PC-9 (cell line): ENCODE results near the gene CCL25. TPM values are rescaled to one million over a fixed set of nuclear protein-coding genes. Genes with fewer than 3 reads are reported as not detected.

ENCODE experiments used
- BruUV-seq: library from RNA; stranded (reverse); fragments of 400-500 nt; replicated peaks from 2 replicates; lab custom pipeline; 2021; lab: Mats Ljungman, UMichigan
- CTCF ChIA-PET: fragments of 300-600 bp; sonication (Branson Sonifier 250); formaldehyde crosslinking; loops from one replicate; lab custom pipeline; 2022; ENCODE audit warnings: antibody characterized with exemption; lab: Charles Lee
- POLR2A ChIA-PET: fragments of 300-600 bp; sonication (Branson Sonifier 250); formaldehyde crosslinking; loops from one replicate; lab custom pipeline; 2022; ENCODE audit warnings: antibody characterized with exemption; ENCODE audit not compliant: unreplicated experiment; lab: Charles Lee
- DNase-seq, 2 experiments: peaks; one replicate each; pipeline versions ENCODE4 v3.0.0 to v3.0.0-alpha.2; 2015 to 2022; ENCODE audit warnings: mixed read lengths in 1 of 2
- H2AFZ ChIP-seq: fragments of 200-600 bp; sonication (generic); 2 replicates; pipeline ENCODE4 v1.8.1; 2017; ENCODE audit warnings: antibody characterized with exemption
- H3F3A ChIP-seq: fragments of 200-600 bp; sonication (generic); 2 replicates; pipeline ENCODE4 v1.8.1; 2017; ENCODE audit warnings: antibody characterized with exemption, mild to moderate bottlenecking, low read depth; ENCODE audit not compliant: insufficient read depth
- H3K27ac ChIP-seq: fragments of 200-600 bp; sonication (generic); 2 replicates; pipeline ENCODE4 v1.6.1; 2016; ENCODE audit warnings: mixed run types
- H3K27me3 ChIP-seq: fragments of 200-600 bp; sonication (generic); 2 replicates; pipeline ENCODE4 v1.6.1; 2016; ENCODE audit warnings: low read depth, mixed run types; ENCODE audit not compliant: insufficient read depth
- H3K36me3 ChIP-seq: fragments of 200-600 bp; sonication (generic); 2 replicates; pipeline ENCODE4 v1.6.1; 2016; ENCODE audit warnings: low read depth, mixed run types
- H3K4me1 ChIP-seq: fragments of 200-600 bp; sonication (generic); replicated peaks from 2 replicates; pipeline ENCODE4 v1.6.1; 2016; ENCODE audit warnings: mixed run types; ENCODE audit not compliant: insufficient read depth
- H3K4me2 ChIP-seq: fragments of 200-600 bp; sonication (generic); 2 replicates; pipeline ENCODE4 v1.6.1; 2017; ENCODE audit warnings: mixed run types
- H3K4me3 ChIP-seq: fragments of 200-600 bp; sonication (generic); 2 replicates; pipeline ENCODE4 v1.6.1; 2016; ENCODE audit warnings: mixed run types
- H3K79me2 ChIP-seq: fragments of 200-600 bp; sonication (generic); 2 replicates; pipeline ENCODE4 v1.6.1; 2017; ENCODE audit warnings: low read depth, mixed run types
- H3K9me2 ChIP-seq: fragments of 200-600 bp; sonication (generic); 2 replicates; pipeline ENCODE4 v1.8.1; 2017; ENCODE audit warnings: mild to moderate bottlenecking; ENCODE audit not compliant: insufficient read depth
- H3K9me3 ChIP-seq: fragments of 200-600 bp; sonication (generic); 2 replicates; pipeline ENCODE4 v1.8.1; 2016; ENCODE audit warnings: low read depth; ENCODE audit not compliant: insufficient read depth
- H4K20me1 ChIP-seq: fragments of 200-600 bp; sonication (generic); 2 replicates; pipeline ENCODE4 v1.8.1; 2017; ENCODE audit not compliant: insufficient read depth
- CTCF ChIP-seq: fragments of 200-600 bp; sonication (generic); conservative IDR thresholded peaks from 2 replicates; pipeline ENCODE4 v1.6.1; 2017; ENCODE audit warnings: mixed run types, antibody characterized with exemption, mild to moderate bottlenecking, moderate library complexity
- EZH2 ChIP-seq: fragments of 200-600 bp; sonication (generic); IDR thresholded peaks from 2 replicates; pipeline ENCODE4 v1.8.0; 2017; ENCODE audit warnings: antibody characterized with exemption, low read depth
- intact Hi-C: fragments of 100-400 bp; cut with micrococcal nuclease; formaldehyde crosslinking; loops from one replicate; pipeline ENCODE4 v1.10.0; 2022; ENCODE audit not compliant: unreplicated experiment
- total RNA-seq: library from RNA; stranded (reverse); gene quantifications from 2 replicates; pipeline ENCODE4 v1.2.3, GENCODE V29; 2021

CCL25 gene
- total RNA-seq, 1 experiment from 2014 or later = not detected

- Histone ChIP-seq H3K4me2 (no peak overlapping the region), H3K79me2 (no peaks in the 10 kb centered on the region), H4K20me1 (no peaks in the 10 kb centered on the region), H3K9me2 (no peaks in the 10 kb centered on the region), H2AFZ (no peak overlapping the region), H3K27me3 (peaks cover 18% of the 10 kb centered on the region), H3K9me3 (no peaks in the 10 kb centered on the region), H3K4me3 (no peak overlapping the region), H3K36me3 (no peaks in the 10 kb centered on the region), H3F3A (no peaks in the 10 kb centered on the region), H3K4me1 (no peaks in the 10 kb centered on the region), H3K27ac (no peak overlapping the region)
- ChIA-PET CTCF (no interaction called here), POLR2A (no interaction called here)
- no TSS peak for BruUV-seq
- intact Hi-C loops = no loop called here
- TF ChIP-seq CTCF (no peak), EZH2 (no peak)
- no peak for DNase-seq
These were observed 8.5 kb upstream of the CCL25 start for GRCh38 chr19:8044018-8044417.

GRCh38 chr19:8045872-8046568 is 6.5 kb upstream of the CCL25 start:
- Histone ChIP-seq H4K20me1 (no peaks in the 10 kb centered on the region), H3K36me3 (no peaks in the 10 kb centered on the region), H3K27me3 (peaks cover 18% of the 10 kb centered on the region), H3F3A (peaks cover 4% of the 10 kb centered on the region; the same call in 1 of the 2 replicates), H3K4me2 (no peak overlapping the region), H2AFZ (no peak overlapping the region), H3K4me3 (no peak overlapping the region), H3K79me2 (no peaks in the 10 kb centered on the region), H3K9me3 (no peaks in the 10 kb centered on the region), H3K27ac (no peak overlapping the region), H3K4me1 (no peaks in the 10 kb centered on the region), H3K9me2 (no peaks in the 10 kb centered on the region)
- BruUV-seq = no TSS peak
- no peak for DNase-seq
- no peak for TF ChIP-seq CTCF
- intact Hi-C loops = no loop called here
- ChIA-PET POLR2A (interaction anchor here (0.6 to 0.8 kb wide), 3 partner anchors 36 to 1502 kb away, joined by 6 to 16 read pairs (median 7); no protein-coding TSS in a partner anchor), CTCF (no interaction called here)

GRCh38 chr19:8046569-8047165 is 5.9 kb upstream of the CCL25 start:
- Histone ChIP-seq H3K4me2 (no peak overlapping the region), H2AFZ (no peak overlapping the region), H3K27ac (no peak overlapping the region), H3K9me3 (no peaks in the 10 kb centered on the region), H3K79me2 (no peaks in the 10 kb centered on the region), H3F3A (peaks cover 4% of the 10 kb centered on the region; the same call in 1 of the 2 replicates), H3K9me2 (no peaks in the 10 kb centered on the region), H3K4me3 (no peak overlapping the region), H3K4me1 (no peaks in the 10 kb centered on the region), H4K20me1 (no peaks in the 10 kb centered on the region), H3K36me3 (no peaks in the 10 kb centered on the region), H3K27me3 (peaks cover 18% of the 10 kb centered on the region)
- intact Hi-C loops = no loop called here
- ChIA-PET CTCF (no interaction called here), POLR2A (interaction anchor here (0.6 kb wide), 1 partner anchor 36 kb away, joined by 7 read pairs; no protein-coding TSS in a partner anchor)
- no peak for TF ChIP-seq EZH2
- no peak for TF ChIP-seq CTCF
- DNase-seq = no peak
- BruUV-seq = no TSS peak
